K562 (cell line): Measurements from ENCODE around the gene HLA-B. TPM values are rescaled to one million over a fixed set of nuclear protein-coding genes. Genes with fewer than 3 reads are reported as not detected.

Experiments
- C11orf30 ChIP-seq: fragments of 450-650 bp; IDR thresholded peaks from 2 replicates; pipeline ENCODE4 v1.6.1; 2016; ENCODE audit warnings: low read depth, mild to moderate bottlenecking
- ETV5 ChIP-seq: sonication (generic); formaldehyde crosslinking; IDR thresholded peaks from 2 replicates; pipeline ENCODE4 v1.4.0; 2020; ENCODE audit warnings: low read depth, mild to moderate bottlenecking, missing genetic modification reagents
- FIP1L1 ChIP-seq: fragments of 200-400 bp; formaldehyde crosslinking; IDR thresholded peaks from 2 replicates; pipeline ENCODE4 v1.6.1; 2018; ENCODE audit warnings: mild to moderate bottlenecking, low read depth, low read length; ENCODE audit not compliant: poor library complexity, severe bottlenecking
- GABPB1 ChIP-seq: sonication (generic); formaldehyde crosslinking; IDR thresholded peaks from 2 replicates; pipeline ENCODE4 v1.8.0; 2022; ENCODE audit warnings: mild to moderate bottlenecking, missing genetic modification reagents
- HSF4 ChIP-seq: fragments of 250-450 bp; sonication (Bioruptor Pico); IDR thresholded peaks from 2 replicates; pipeline ENCODE4 v2.1.2; 2022; ENCODE audit warnings: mild to moderate bottlenecking, moderate library complexity, borderline replicate concordance
- ILK ChIP-seq: fragments of 450-650 bp; IDR thresholded peaks from 2 replicates; pipeline ENCODE4 v1.6.1; 2016; ENCODE audit warnings: missing genetic modification characterization, low read depth, mild to moderate bottlenecking, missing compliant biosample characterization, moderate library complexity, borderline replicate concordance
- L3MBTL2 ChIP-seq: fragments of 450-650 bp; IDR thresholded peaks from 2 replicates; pipeline ENCODE4 v1.6.1; 2016; ENCODE audit warnings: mild to moderate bottlenecking, moderate library complexity
- LCOR ChIP-seq: sonication (generic); formaldehyde crosslinking; IDR thresholded peaks from 2 replicates; pipeline ENCODE4 v1.8.0; 2022; ENCODE audit warnings: mild to moderate bottlenecking, missing genetic modification reagents
- MLLT1 ChIP-seq, 2 experiments: fragments of 450-650 bp; IDR thresholded peaks; 2 replicates each; pipeline ENCODE4 v1.6.1; 2016
- NKRF ChIP-seq: fragments of 450-650 bp; IDR thresholded peaks from 2 replicates; pipeline ENCODE4 v1.6.1; 2016; ENCODE audit warnings: borderline replicate concordance
- SMARCA4 ChIP-seq: fragments of 450-650 bp; IDR thresholded peaks from 2 replicates; pipeline ENCODE4 v1.6.1; 2016
- SMARCE1 ChIP-seq: fragments of 450-650 bp; IDR thresholded peaks from 2 replicates; pipeline ENCODE4 v1.7.1; 2016; ENCODE audit warnings: mild to moderate bottlenecking
- SUPT5H ChIP-seq: fragments of 450-650 bp; IDR thresholded peaks from 2 replicates; pipeline ENCODE4 v1.6.1; 2016
- TCF3 ChIP-seq: sonication (generic); formaldehyde crosslinking; IDR thresholded peaks from 2 replicates; pipeline ENCODE4 v1.4.0; 2020; ENCODE audit warnings: mild to moderate bottlenecking, missing genetic modification reagents
- USF2 ChIP-seq: sonication (generic); formaldehyde crosslinking; IDR thresholded peaks from 2 replicates; pipeline ENCODE4 v1.5.0; 2020; ENCODE audit warnings: missing genetic modification reagents
- ZNF324 ChIP-seq: fragments of 250-450 bp; sonication (Bioruptor Pico); IDR thresholded peaks from 2 replicates; pipeline ENCODE4 v1.4.0; 2020; ENCODE audit warnings: mild to moderate bottlenecking
- ZNF740 ChIP-seq, 3 experiments: fragments of 200-800 bp in 1 of 3; sonication (Bioruptor generic) in 1 of 3; sonication (generic) in 1 of 3; formaldehyde crosslinking in 1 of 3; IDR thresholded peaks; 2 replicates each; pipeline versions ENCODE4 v1.6.1 to v1.8.0; 2016 to 2022; ENCODE audit warnings: mild to moderate bottlenecking in 2 of 3, missing compliant biosample characterization in 2 of 3, missing genetic modification characterization in 2 of 3, missing genetic modification reagents in 1 of 3
- ZSCAN32 ChIP-seq: fragments of 450-650 bp; formaldehyde crosslinking; IDR thresholded peaks from 2 replicates; pipeline ENCODE4 v1.4.0; 2020; ENCODE audit warnings: mild to moderate bottlenecking, moderate library complexity
- polyA plus RNA-seq, 8 experiments: library from polyadenylated mRNA; depleted of rRNA in 4 of 8; stranded (reverse) in 5 of 8; unstranded in 3 of 8; fragments of >200 nt; fragmentation: Nextera tagmentation in 2 of 8; fragmentation: Illumina TruSeq in 1 of 8; extraction: Ambion mirVana in 2 of 8; extraction: Trizol in 1 of 8; gene quantifications; 2 replicates each; pipeline versions ENCODE4 v1.2.1 to v1.2.3, GENCODE V29; 2011 to 2014; ENCODE audit warnings: inconsistent platforms in 1 of 8, missing spikeins in 1 of 8
- total RNA-seq, 7 experiments: library from RNA; depleted of rRNA in 6 of 7; stranded (reverse); fragments of >200 nt in 6 of 7; fragmentation: Illumina TruSeq in 2 of 7; extraction: Trizol in 2 of 7; gene quantifications; 2 replicates each; pipeline versions ENCODE4 v1.2.1 to v1.2.3, GENCODE V29; 2011 to 2021; ENCODE audit warnings: low replicate concordance in 1 of 7
- TF ChIP-seq, protein P1 (sequence below): sonication (generic); formaldehyde crosslinking; IDR thresholded peaks from 2 replicates; pipeline ENCODE4 v1.9.0; 2022; ENCODE audit warnings: mild to moderate bottlenecking, missing genetic modification reagents

HLA-B gene
- total and polyA plus RNA-seq, 9 of the 15 experiments (the other 6 are each of a cell fraction or from before 2014, with no cell fraction given), result 0.07 to 9.7 (median 0.65) TPM; not detected in 2

GRCh38 chr6:31403283-31404060 is 46.5 kb upstream of the HLA-B start, which contains the start of gene MICA (continued):
- TF ChIP-seq HSF4 (CRISPR knock-in tag) (no peak), MLLT1 (IDR thresholded peaks at IDR 0.05) (peak; percentile 10 to 68; a peak in 1 of 4 replicates), USF2 (CRISPR knock-in tag) (peak; percentile 82), ZNF740 (CRISPR knock-in tag; IDR thresholded peaks at IDR 0.05) (0 out of 2 replicates have a peak, but pooled peaks have one; percentile 3), ZNF740 (tag; IDR thresholded peaks at IDR 0.05) (no peak), C11orf30 (peak; percentile 68), SUPT5H (peak; percentile 82), SMARCA4 (peak; percentile 53), ZSCAN32 (no peak), LCOR (CRISPR knock-in tag) (peak; percentile 91), NKRF (peak; percentile 60; the same call in 1 of the 2 replicates), ILK (tag) (no peak), ZNF324 (CRISPR knock-in tag) (no peak), TCF3 (CRISPR knock-in tag) (peak; percentile 14; the same call in 1 of the 2 replicates), SMARCE1 (peak; percentile 58), GABPB1 (CRISPR knock-in tag) (peak; percentile 81), ETV5 (CRISPR knock-in tag) (peak; percentile 54), FIP1L1 (peak; percentile 56), L3MBTL2 (peak; percentile 98)
- TF ChIP-seq, protein P1, sequence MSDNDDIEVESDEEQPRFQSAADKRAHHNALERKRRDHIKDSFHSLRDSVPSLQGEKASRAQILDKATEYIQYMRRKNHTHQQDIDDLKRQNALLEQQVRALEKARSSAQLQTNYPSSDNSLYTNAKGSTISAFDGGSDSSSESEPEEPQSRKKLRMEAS (CRISPR knock-in tag), result peak; percentile 66
